SU-DHL-6 (cell line): Measurements from ENCODE around the gene CLINT1.

Experiments
- CTCF ChIP-seq: fragments of 200-600 bp; sonication (generic); IDR thresholded peaks from one replicate; pipeline ENCODE4 v1.5.1; 2017; ENCODE audit warnings: antibody characterized with exemption, mild to moderate bottlenecking, low read length, moderate library complexity; ENCODE audit not compliant: insufficient read depth, poor library complexity, severe bottlenecking
- EZH2phosphoT487 ChIP-seq: fragments of 200-600 bp; sonication (generic), shearing (Covaris generic); conservative IDR thresholded peaks from 2 replicates; pipeline ENCODE4 v1.6.1; 2018; ENCODE audit warnings: mild to moderate bottlenecking, antibody characterized with exemption, low read length, moderate library complexity, mixed read lengths

- TF ChIP-seq CTCF = no peak
- TF ChIP-seq EZH2phosphoT487 = no peak
These were observed 48.5 kb upstream of the CLINT1 start for GRCh38 chr5:157907479-157907878.
